Stimulated activated CD8-positive, alpha-beta memory T cell treated with anti-CD3 and anti-CD28 coated beads, Interleukin-15, amount 100 ng/mL, for 4 hours (primary cell): ENCODE data around the gene CTTNBP2NL.
"Not testable (repeated sequence)": the region's sequence is repeated elsewhere in the genome, so short reads cannot be mapped to it uniquely, and the experiment has no call there.

Source experiments
- DNase-seq, 2 donors: peaks; one replicate each; pipeline ENCODE4 v3.0.0-alpha.2; 2020; ENCODE audit warnings: low read depth in 2 of 2

The CTTNBP2NL gene

GRCh38 chr1:112386024-112386723 lies 9.8 kb upstream of the CTTNBP2NL start:
- DNase-seq: no peak

GRCh38 chr1:112386731-112387346 lies 9.2 kb upstream of the CTTNBP2NL start:
- DNase-seq: no peak

GRCh38 chr1:112387807-112388206 lies 8.2 kb upstream of the CTTNBP2NL start:
- no peak for DNase-seq

- no peak for DNase-seq
Observed at GRCh38 chr1:112388436-112388835, 7.6 kb upstream of the CTTNBP2NL start.

- no peak for DNase-seq
Observed at GRCh38 chr1:112389689-112390088, 6.3 kb upstream of the CTTNBP2NL start.

GRCh38 chr1:112390335-112390734 lies 5.7 kb upstream of the CTTNBP2NL start:
- not testable (repeated sequence) for DNase-seq

- peak; percentile 42 to 66 for DNase-seq
Observed at GRCh38 chr1:112390775-112391602, 5.0 kb upstream of the CTTNBP2NL start.

- DNase-seq: no peak
Observed at GRCh38 chr1:112391603-112391940, 4.4 kb upstream of the CTTNBP2NL start.

GRCh38 chr1:112393631-112393974 lies 2.4 kb upstream of the CTTNBP2NL start:
- no peak for DNase-seq

GRCh38 chr1:112394743-112395062 lies 1.3 kb upstream of the CTTNBP2NL start:
- no peak for DNase-seq

- DNase-seq: no peak
Observed at GRCh38 chr1:112395256-112395820, 676 bp upstream of the CTTNBP2NL start.

GRCh38 chr1:112396653-112397471 lies 848 bp downstream of the CTTNBP2NL start:
- no peak for DNase-seq

- DNase-seq: no peak
Observed at GRCh38 chr1:112397841-112398240, 1.8 kb downstream of the CTTNBP2NL start.

- DNase-seq: no peak
Observed at GRCh38 chr1:112399456-112399855, 3.4 kb downstream of the CTTNBP2NL start.

- DNase-seq: not testable (repeated sequence)
Observed at GRCh38 chr1:112400706-112401105, 4.7 kb downstream of the CTTNBP2NL start.

- no peak for DNase-seq
Observed at GRCh38 chr1:112402682-112403643, 6.9 kb downstream of the CTTNBP2NL start.

- no peak for DNase-seq
Observed at GRCh38 chr1:112406771-112407170, 10.8 kb downstream of the CTTNBP2NL start.

- DNase-seq: no peak
Observed at GRCh38 chr1:112409414-112409813, 13.4 kb downstream of the CTTNBP2NL start.

GRCh38 chr1:112410673-112411072 lies 14.7 kb downstream of the CTTNBP2NL start:
- DNase-seq: no peak

- no peak for DNase-seq
Observed at GRCh38 chr1:112417271-112417670, 21.3 kb downstream of the CTTNBP2NL start.
